HG03060 (cell line): Measurements from ENCODE around the gene PUM2.
A peak's percentile ranks its signal among the peaks of the same experiment; 100 is the strongest.

Source experiments
- ATAC-seq: cut with Tn5 transposase; IDR thresholded peaks from one replicate; pipeline ENCODE4 v1.9.1; 2021; ENCODE audit warnings: low read depth, moderate number of reproducible peaks; ENCODE audit not compliant: unreplicated experiment

Gene PUM2

GRCh38 chr2:20349513-20349921 is 1.1 kb downstream of the PUM2 start:
- ATAC-seq, result no peak

DNA sequence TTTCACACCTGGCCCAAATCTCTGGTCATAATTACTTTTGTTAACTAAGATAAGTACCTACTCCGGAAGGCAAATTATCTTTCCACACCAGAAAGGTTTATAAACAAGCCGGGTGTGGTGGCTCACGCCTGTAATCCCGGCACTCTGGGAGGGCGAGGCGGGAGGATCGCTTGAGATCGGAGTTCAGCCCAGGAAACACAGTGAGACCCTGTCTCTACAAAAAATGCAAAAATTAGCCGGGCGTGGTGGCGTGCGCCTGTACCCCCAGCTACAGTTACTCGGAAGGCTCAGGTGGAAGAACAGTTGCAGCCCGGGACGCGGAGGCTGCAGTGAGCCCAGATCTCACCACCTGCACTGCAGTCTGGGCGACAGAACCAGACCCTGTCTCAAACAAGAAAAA is 2.1 kb downstream of the PUM2 start:
- ATAC-seq, result no peak

- ATAC-seq, result no peak
Observed at GRCh38 chr2:20346565-20347381, 3.9 kb downstream of the PUM2 start.

DNA sequence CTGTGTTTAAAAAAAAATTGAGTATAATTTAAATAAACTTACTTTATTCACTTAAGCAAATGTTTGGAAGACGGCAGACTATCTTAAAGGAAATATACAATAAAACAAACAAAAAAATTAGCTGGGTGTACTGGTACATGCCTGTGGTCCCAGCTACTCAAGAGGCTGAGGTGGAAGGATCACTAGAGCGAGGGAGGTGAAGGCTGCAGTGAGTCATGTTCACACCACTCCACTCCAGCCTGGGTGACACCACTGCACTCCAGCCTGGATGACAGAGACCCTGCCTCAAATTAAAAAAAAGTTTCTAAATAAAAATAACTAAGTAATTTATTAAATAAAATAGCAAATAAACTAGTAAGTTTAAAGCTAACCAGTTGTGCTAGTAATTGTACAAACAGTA is 7.5 kb downstream of the PUM2 start:
- ATAC-seq, result no peak

GRCh38 chr2:20339012-20339411 is 11.6 kb downstream of the PUM2 start:
- ATAC-seq, result no peak

DNA sequence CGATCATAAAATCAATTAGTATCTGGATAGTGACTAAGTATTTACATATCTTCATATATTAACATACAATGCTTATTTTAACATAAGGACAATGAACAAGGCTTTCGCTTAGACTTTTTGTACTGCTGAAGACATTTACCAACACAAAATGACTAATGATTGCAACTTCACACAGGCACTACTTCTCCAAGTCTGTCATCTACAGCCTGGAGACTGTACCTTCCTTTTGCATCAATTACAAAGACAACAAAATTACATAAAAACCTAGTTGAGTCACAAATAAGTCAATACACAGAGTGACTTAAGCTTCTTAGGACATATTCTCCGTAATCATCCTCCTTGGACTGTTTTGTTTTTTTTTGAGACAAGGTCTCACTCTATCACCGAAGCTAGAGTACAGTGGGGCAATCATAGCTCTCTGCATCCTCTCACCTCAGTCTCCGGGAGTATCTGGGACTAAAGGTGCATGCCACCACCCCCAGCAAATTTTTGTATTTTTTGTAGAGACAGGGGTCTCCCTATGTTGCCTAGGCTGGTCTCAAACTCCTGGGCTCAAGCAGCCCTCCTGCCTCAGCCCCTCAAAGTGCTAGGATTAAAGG is 15.9 kb downstream of the PUM2 start:
- ATAC-seq, result no peak

DNA sequence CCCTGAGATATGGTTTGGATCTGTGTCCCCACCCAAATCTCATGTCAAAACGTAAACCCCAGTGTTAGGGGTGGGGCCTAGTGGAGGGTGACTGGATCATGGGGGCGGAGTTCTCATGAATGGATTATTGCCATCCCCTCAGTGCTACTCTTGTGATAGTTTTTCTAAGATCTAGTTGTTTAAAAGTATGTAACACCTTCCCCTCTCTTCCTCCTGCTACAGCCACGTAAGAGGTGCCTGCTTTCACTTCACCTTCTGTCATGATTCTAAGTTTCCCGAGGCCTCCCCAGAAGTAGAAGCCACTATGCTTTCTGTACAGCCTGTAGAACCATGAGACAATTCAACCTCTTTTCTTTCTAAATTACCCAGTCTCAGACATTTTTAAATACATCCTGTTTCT is 16.9 kb downstream of the PUM2 start:
- no peak for ATAC-seq

DNA sequence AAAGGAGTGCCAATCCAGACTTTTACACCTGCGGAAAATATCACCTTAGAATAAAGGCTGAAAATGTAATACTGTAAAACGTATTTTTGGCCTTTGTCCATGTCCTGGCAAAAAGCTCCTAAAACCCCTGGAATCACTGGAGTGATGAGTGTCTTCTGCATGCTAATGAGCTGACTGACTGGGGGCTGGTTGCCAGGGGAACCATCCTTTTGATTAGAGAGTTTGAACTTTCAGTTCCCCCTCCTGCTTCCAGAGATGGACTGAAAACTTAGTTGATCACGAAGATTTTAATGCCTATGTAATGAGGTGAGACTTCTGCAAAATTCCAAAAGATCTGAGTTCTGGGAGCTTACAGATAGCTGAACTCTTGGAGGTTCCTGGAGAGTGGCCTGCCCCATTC is 20.5 kb downstream of the PUM2 start:
- no peak for ATAC-seq

GRCh38 chr2:20327370-20327769 is 23.3 kb downstream of the PUM2 start:
- ATAC-seq, result no peak

DNA sequence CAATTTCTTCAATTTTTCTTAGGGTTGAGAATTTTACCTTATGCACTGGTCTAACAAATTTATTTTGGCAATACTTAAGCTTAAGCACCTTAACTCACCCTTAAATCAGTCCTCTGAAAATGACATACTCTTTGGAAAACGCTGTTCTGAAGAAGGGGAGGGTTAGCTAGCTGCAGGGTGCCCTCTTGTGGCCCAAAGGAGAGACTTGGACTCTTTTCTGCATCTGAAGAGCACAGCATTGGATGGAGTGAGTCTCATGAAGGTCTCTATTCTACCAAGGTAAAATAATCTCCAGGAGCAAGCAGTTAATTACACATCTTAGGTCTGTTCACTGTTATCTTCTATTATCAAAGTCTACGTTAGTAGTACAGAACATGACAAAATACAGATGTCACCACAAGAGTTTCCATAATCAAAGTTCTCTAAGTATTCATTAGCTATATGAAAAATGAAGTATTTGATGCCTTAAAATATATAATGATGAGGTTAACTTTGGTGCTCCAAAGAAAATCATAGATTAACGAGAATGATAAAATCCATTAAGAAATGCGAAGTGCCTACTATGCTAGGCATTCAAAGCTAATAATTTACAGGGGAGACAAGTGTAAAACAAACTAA is 24.4 kb downstream of the PUM2 start:
- ATAC-seq, result peak; percentile 73

GRCh38 chr2:20322527-20323300 is 27.9 kb downstream of the PUM2 start:
- no peak for ATAC-seq

GRCh38 chr2:20317690-20318089 is 33.0 kb downstream of the PUM2 start:
- ATAC-seq, result no peak

GRCh38 chr2:20317197-20317596 is 33.4 kb downstream of the PUM2 start:
- ATAC-seq, result no peak

- no peak for ATAC-seq
Observed at GRCh38 chr2:20314562-20315501, 35.8 kb downstream of the PUM2 start.

DNA sequence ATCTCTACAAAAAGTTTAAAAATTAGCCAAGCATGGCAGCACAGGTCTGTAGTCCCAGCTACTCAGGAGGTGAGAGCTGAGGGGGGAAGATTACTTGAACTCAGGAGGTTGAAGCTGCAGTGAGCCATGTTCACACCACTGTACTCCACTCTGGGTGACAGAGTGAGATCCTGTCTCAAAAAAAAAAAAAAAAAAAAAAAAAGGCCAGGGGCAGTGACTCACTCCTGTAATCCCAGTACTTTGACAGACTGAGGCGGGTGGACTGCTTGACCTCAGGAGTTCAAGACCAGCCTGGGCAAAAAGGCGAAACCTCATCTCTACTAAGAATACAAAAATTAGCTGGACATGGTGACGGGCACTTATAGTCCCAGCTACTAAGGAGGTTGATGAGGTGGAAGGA is 37.0 kb downstream of the PUM2 start:
- no peak for ATAC-seq

- no peak for ATAC-seq
Observed at GRCh38 chr2:20309001-20309400, 41.6 kb downstream of the PUM2 start.

DNA sequence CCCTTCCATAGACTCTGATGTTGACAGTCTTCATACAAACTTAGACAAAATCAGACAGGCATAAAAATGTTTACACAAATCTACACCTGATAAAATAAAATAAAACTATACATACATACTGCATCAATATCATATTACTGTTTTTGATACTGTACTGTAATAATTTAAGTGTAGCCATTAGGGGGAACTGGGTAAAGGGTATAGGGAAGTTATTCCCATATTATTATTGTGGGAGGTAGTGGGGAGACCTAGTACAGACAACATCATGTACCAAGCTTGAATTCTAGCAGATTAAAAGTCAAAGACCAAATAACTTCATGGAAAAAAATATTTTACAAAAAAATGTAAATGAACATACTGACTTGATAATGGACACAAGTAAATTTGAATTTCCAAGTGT is 43.3 kb downstream of the PUM2 start:
- no peak for ATAC-seq

DNA sequence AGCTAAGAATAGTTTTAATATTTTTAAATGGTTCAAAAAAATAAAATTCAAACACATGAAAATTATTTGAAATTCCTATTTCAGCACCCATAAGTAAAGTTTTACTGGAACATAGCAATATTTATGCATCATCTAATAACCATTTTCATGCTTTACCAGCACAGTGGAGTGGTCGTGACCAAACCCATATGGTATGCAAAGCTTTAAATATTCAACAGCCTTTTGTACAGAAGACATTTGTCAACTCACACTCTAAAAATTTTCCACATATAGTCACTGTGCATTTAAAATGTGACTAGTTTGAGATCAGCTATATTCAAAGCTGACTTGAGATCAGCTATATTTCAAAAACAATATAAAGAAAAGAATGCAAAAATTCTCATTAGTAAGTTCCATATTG is 46.2 kb downstream of the PUM2 start:
- ATAC-seq, result no peak

DNA sequence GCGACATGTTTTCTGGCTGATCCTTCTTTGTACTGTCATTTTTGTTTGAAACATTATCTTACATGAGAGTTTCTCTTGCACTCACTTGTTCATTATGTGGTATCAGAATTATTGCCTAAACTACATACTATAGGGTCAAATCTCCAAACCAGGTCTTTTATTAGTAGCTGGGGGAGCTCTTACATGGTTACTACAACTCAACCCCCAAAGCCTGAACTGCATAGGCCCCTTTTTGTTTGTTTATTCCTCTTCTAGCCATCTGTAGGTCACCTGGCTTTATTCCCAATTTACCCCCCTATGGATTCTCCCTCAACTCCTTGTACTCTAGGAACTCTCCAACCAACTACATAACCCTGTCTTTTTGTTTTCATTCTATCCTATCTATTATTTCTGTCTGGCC is 46.7 kb downstream of the PUM2 start:
- no peak for ATAC-seq

DNA sequence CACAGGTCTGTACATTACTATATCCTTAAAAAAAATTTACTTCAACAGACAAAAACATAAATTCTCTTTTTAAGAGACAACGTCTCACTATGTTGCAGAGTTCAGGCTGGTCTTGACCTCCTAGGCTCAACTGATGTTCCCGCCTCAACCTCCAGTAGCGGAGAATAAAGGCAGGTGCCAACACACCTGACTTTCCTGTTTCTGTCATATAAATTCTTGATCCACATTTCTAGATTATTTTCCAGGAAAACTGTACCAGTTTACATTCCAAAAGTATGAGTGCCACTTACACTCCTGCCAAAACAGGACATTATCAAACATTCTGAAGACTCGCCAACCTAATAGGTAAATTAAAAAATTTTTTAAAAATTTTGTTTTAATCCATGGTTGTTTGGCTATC is 48.6 kb downstream of the PUM2 start:
- no peak for ATAC-seq
